Trophoblast cell (in vitro differentiated cells and primary cell): ENCODE measurements around the gene PHF12.

Source experiments
- DNase-seq, 2 donors: peaks; one replicate each; pipeline ENCODE4 v3.0.0-alpha.2; 2016
- H2AFZ ChIP-seq: 2 replicates; pipeline ENCODE4 v1.6.1; 2013; ENCODE audit warnings: low read length, moderate library complexity, mild to moderate bottlenecking; ENCODE audit not compliant: insufficient read depth, poor library complexity
- H2AK5ac ChIP-seq: 2 replicates; pipeline ENCODE4 v1.6.1; 2013; ENCODE audit warnings: mild to moderate bottlenecking, low read length
- H2BK120ac ChIP-seq: 2 replicates; pipeline ENCODE4 v1.6.1; 2013; ENCODE audit warnings: low read length, mild to moderate bottlenecking, moderate library complexity; ENCODE audit not compliant: insufficient read depth, poor library complexity
- H2BK12ac ChIP-seq: 2 replicates; pipeline ENCODE4 v1.6.1; 2013; ENCODE audit warnings: mild to moderate bottlenecking, low read length, moderate library complexity
- H2BK5ac ChIP-seq: 2 replicates; pipeline ENCODE4 v1.6.1; 2013; ENCODE audit warnings: low read length, low read depth, moderate library complexity, mild to moderate bottlenecking; ENCODE audit not compliant: poor library complexity
- H3K14ac ChIP-seq: 2 replicates; pipeline ENCODE4 v1.6.1; 2013; ENCODE audit warnings: mild to moderate bottlenecking, low read length
- H3K18ac ChIP-seq: 2 replicates; pipeline ENCODE4 v1.6.1; 2013; ENCODE audit warnings: mild to moderate bottlenecking, low read length
- H3K23ac ChIP-seq: 2 replicates; pipeline ENCODE4 v1.6.1; 2013; ENCODE audit warnings: low read length
- H3K27ac ChIP-seq: 2 replicates; pipeline ENCODE4 v1.5.1; 2013; ENCODE audit warnings: low read depth, mild to moderate bottlenecking, inconsistent platforms, low read length, moderate library complexity
- H3K27me3 ChIP-seq: 2 replicates; pipeline ENCODE4 v1.6.1; 2013; ENCODE audit warnings: inconsistent platforms, mild to moderate bottlenecking, low read length, moderate library complexity; ENCODE audit not compliant: insufficient read depth
- H3K36me3 ChIP-seq, 2 experiments: 1 replicate in 1 of 2; 2 replicates in 1 of 2; pipeline ENCODE4 v1.6.1; 2013; ENCODE audit warnings: low read length in 2 of 2, mild to moderate bottlenecking in 2 of 2, moderate library complexity in 1 of 2; ENCODE audit not compliant: insufficient read depth in 2 of 2, control insufficient read depth in 1 of 2
- H3K4ac ChIP-seq: 2 replicates; pipeline ENCODE4 v1.6.1; 2013; ENCODE audit warnings: low read depth, mild to moderate bottlenecking, low read length, moderate library complexity
- H3K4me1 ChIP-seq, 2 experiments: 1 replicate in 1 of 2; 2 replicates in 1 of 2; pipeline ENCODE4 v1.6.1; 2013; ENCODE audit warnings: low read length in 2 of 2, mild to moderate bottlenecking in 2 of 2, moderate library complexity in 1 of 2; ENCODE audit not compliant: insufficient read depth in 2 of 2, control insufficient read depth in 1 of 2
- H3K4me2 ChIP-seq: 2 replicates; pipeline ENCODE4 v1.6.1; 2013; ENCODE audit warnings: inconsistent platforms, mild to moderate bottlenecking, low read length, moderate library complexity
- H3K4me3 ChIP-seq: 2 replicates; pipeline ENCODE4 v1.5.1; 2013; ENCODE audit warnings: mild to moderate bottlenecking, low read depth, low read length, inconsistent platforms
- H3K79me1 ChIP-seq: one replicate; pipeline ENCODE4 v1.6.1; 2013; ENCODE audit warnings: low read length
- H3K79me2 ChIP-seq: 2 replicates; pipeline ENCODE4 v1.6.1; 2013; ENCODE audit warnings: low read length, mild to moderate bottlenecking; ENCODE audit not compliant: control insufficient read depth, insufficient read depth, poor library complexity
- H3K9ac ChIP-seq: 2 replicates; pipeline ENCODE4 v1.6.1; 2013; ENCODE audit warnings: mild to moderate bottlenecking, low read length
- H3K9me3 ChIP-seq: 2 replicates; pipeline ENCODE4 v1.6.1; 2013; ENCODE audit warnings: low read depth, mild to moderate bottlenecking, control low read depth, inconsistent platforms, low read length; ENCODE audit not compliant: insufficient read depth
- H4K12ac ChIP-seq: 2 replicates; pipeline ENCODE4 v1.6.1; 2013; ENCODE audit warnings: low read depth, mild to moderate bottlenecking, low read length, moderate library complexity
- H4K8ac ChIP-seq: 2 replicates; pipeline ENCODE4 v1.6.1; 2013; ENCODE audit warnings: low read depth, mild to moderate bottlenecking, low read length, moderate library complexity
- H4K91ac ChIP-seq: one replicate; pipeline ENCODE4 v1.6.1; 2013; ENCODE audit warnings: low read depth, mild to moderate bottlenecking, low read length, moderate library complexity
- WGBS: extraction: QIAGEN DNeasy Blood & Tissue Kit; methylation state at CpG from one replicate; pipeline ENCODE4 v1.1.7; 2013; ENCODE audit warnings: missing lambda C conversion rate; ENCODE audit not compliant: insufficient read length, insufficient coverage; ENCODE audit errors: extremely low coverage; 5-methylcytosine and 5-hydroxymethylcytosine counted together

PHF12 gene

GRCh38 chr17:28977659-28978355 lies 26.5 kb upstream of the PHF12 start:
- WGBS: no CpG with 5 or more reads among the region's 8 CpGs
- H2BK5ac ChIP-seq: no peak overlapping the region
- no peak overlapping the region for H3K14ac ChIP-seq

GRCh38 chr17:28975646-28976045 lies 24.3 kb upstream of the PHF12 start:
- Histone ChIP-seq H3K79me1 (no peaks in the 10 kb centered on the region), H3K4me1 (peaks cover 0 to 5% of the 10 kb centered on the region in 2 experiments), H3K23ac (no peak overlapping the region), H2BK120ac (no peak overlapping the region), H2BK5ac (no peak overlapping the region), H4K91ac (no peak overlapping the region), H3K9me3 (peaks cover 1% of the 10 kb centered on the region), H3K9ac (no peak overlapping the region), H4K8ac (no peak overlapping the region), H3K4ac (no peak overlapping the region), H3K14ac (no peak overlapping the region), H2AFZ (no peak overlapping the region), H3K79me2 (no peaks in the 10 kb centered on the region), H2AK5ac (no peak overlapping the region), H2BK12ac (no peak overlapping the region), H3K18ac (no peak overlapping the region), H3K27ac (no peak overlapping the region), H3K27me3 (no peaks in the 10 kb centered on the region), H4K12ac (no peak overlapping the region), H3K4me2 (no peak overlapping the region), H3K36me3 (no peaks in the 10 kb centered on the region), H3K4me3 (no peak overlapping the region)
- no peak for DNase-seq
- no CpG with 5 or more reads among the region's 5 CpGs for WGBS

More at GRCh38 chr17:28977659-28978355, 26.5 kb upstream of the PHF12 start:
- H3K79me2 ChIP-seq: no peaks in the 10 kb centered on the region
- no peak overlapping the region for H4K8ac ChIP-seq
- no peak overlapping the region for H3K9ac ChIP-seq
- no peak overlapping the region for H4K91ac ChIP-seq
- no peak overlapping the region for H2BK120ac ChIP-seq
- H3K18ac ChIP-seq: no peak overlapping the region
- no peak overlapping the region for H3K4me2 ChIP-seq
- H3K27me3 ChIP-seq: no peaks in the 10 kb centered on the region
- H3K4ac ChIP-seq: no peak overlapping the region
- peak overlapping the region; percentile 6 for H3K4me3 ChIP-seq
- H2AK5ac ChIP-seq: no peak overlapping the region
- no peak for DNase-seq
- H3K23ac ChIP-seq: no peak overlapping the region
- H4K12ac ChIP-seq: no peak overlapping the region
- H3K36me3 ChIP-seq: no peaks in the 10 kb centered on the region
- no peak overlapping the region for H2BK12ac ChIP-seq
- H3K9me3 ChIP-seq: peaks cover 1% of the 10 kb centered on the region
- H3K4me1 ChIP-seq: peaks cover 0 to 5% of the 10 kb centered on the region in 2 experiments
- H3K27ac ChIP-seq: no peak overlapping the region
- H2AFZ ChIP-seq: no peak overlapping the region
- H3K79me1 ChIP-seq: no peaks in the 10 kb centered on the region

GRCh38 chr17:28975031-28975430 lies 23.7 kb upstream of the PHF12 start:
- H3K4me1 ChIP-seq: peaks cover 0 to 5% of the 10 kb centered on the region in 2 experiments

GRCh38 chr17:28974451-28974850 lies 23.1 kb upstream of the PHF12 start:
- Histone ChIP-seq H3K18ac (no peak overlapping the region), H3K79me2 (no peaks in the 10 kb centered on the region), H2BK12ac (no peak overlapping the region), H3K4me2 (no peak overlapping the region), H3K27me3 (no peaks in the 10 kb centered on the region), H3K79me1 (no peaks in the 10 kb centered on the region), H3K9me3 (peaks cover 1% of the 10 kb centered on the region), H4K8ac (no peak overlapping the region), H4K12ac (no peak overlapping the region), H3K23ac (no peak overlapping the region), H2AFZ (no peak overlapping the region), H4K91ac (no peak overlapping the region), H3K27ac (no peak overlapping the region), H3K9ac (no peak overlapping the region), H3K36me3 (no peaks in the 10 kb centered on the region), H2AK5ac (no peak overlapping the region), H3K14ac (no peak overlapping the region), H3K4me1 (peaks cover 3 to 7% of the 10 kb centered on the region in 2 experiments), H2BK120ac (no peak overlapping the region), H2BK5ac (no peak overlapping the region), H3K4ac (no peak overlapping the region), H3K4me3 (no peak overlapping the region)
- no peak for DNase-seq
- no CpG with 5 or more reads among the region's 4 CpGs for WGBS

More at GRCh38 chr17:28975031-28975430, 23.7 kb upstream of the PHF12 start:
- Histone ChIP-seq H2BK120ac (no peak overlapping the region), H2AFZ (no peak overlapping the region), H3K4ac (no peak overlapping the region), H3K27ac (no peak overlapping the region), H4K91ac (no peak overlapping the region), H2AK5ac (no peak overlapping the region), H2BK12ac (no peak overlapping the region), H2BK5ac (no peak overlapping the region), H3K23ac (no peak overlapping the region), H4K8ac (no peak overlapping the region), H3K4me3 (no peak overlapping the region), H3K18ac (no peak overlapping the region), H3K79me1 (no peaks in the 10 kb centered on the region), H3K79me2 (no peaks in the 10 kb centered on the region), H3K9ac (no peak overlapping the region), H3K27me3 (no peaks in the 10 kb centered on the region), H3K36me3 (no peaks in the 10 kb centered on the region), H3K14ac (no peak overlapping the region), H3K9me3 (peaks cover 1% of the 10 kb centered on the region), H4K12ac (no peak overlapping the region), H3K4me2 (no peak overlapping the region)
- DNase-seq: no peak
- no CpG with 5 or more reads among the region's 2 CpGs for WGBS
